Astrocyte of the cerebellum (primary cell): ENCODE measurements around the gene CD55.

Experiments used
- DNase-seq: peaks from one replicate; pipeline ENCODE4 v3.0.0-alpha.2; 2011; ENCODE audit warnings: low read depth
- H3K4me3 ChIP-seq: 2 replicates; pipeline ENCODE4 v1.5.1; 2011; ENCODE audit warnings: mild to moderate bottlenecking, low read depth, low read length, moderate library complexity
- CTCF ChIP-seq: IDR thresholded peaks from 2 replicates; pipeline ENCODE4 v1.5.1; 2012; ENCODE audit warnings: low read length, low read depth, moderate library complexity, mild to moderate bottlenecking; ENCODE audit errors: missing control alignments
- in situ Hi-C: cut with HindIII; loops from 2 replicates; pipeline ENCODE4 v1.10.0; 2017; ENCODE audit warnings: low sequenced_read_pairs

Gene CD55

GRCh38 chr1:207311888-207312603 is 9.4 kb upstream of the CD55 start:
- no peak overlapping the region for H3K4me3 ChIP-seq
- no peak for DNase-seq
- in situ Hi-C loops: no loop called here
- TF ChIP-seq CTCF: no peak

- no peak for DNase-seq
- no peak for TF ChIP-seq CTCF
- H3K4me3 ChIP-seq: no peak overlapping the region
- in situ Hi-C loops: no loop called here
Observed at GRCh38 chr1:207312604-207312920, 8.9 kb upstream of the CD55 start.

- TF ChIP-seq CTCF: no peak
- in situ Hi-C loops: no loop called here
- H3K4me3 ChIP-seq: no peak overlapping the region
- no peak for DNase-seq
Observed at GRCh38 chr1:207313131-207313530, 8.3 kb upstream of the CD55 start.

- no peak for DNase-seq
- no peak for TF ChIP-seq CTCF
- H3K4me3 ChIP-seq: no peak overlapping the region
- in situ Hi-C loops: loop anchor here (5.0 kb wide), 1 partner anchor 97 kb away; no protein-coding TSS in a partner anchor
Observed at GRCh38 chr1:207314816-207315215, 6.7 kb upstream of the CD55 start.

GRCh38 chr1:207315435-207315834 is 6.0 kb upstream of the CD55 start:
- no peak for DNase-seq
- TF ChIP-seq CTCF: no peak
- H3K4me3 ChIP-seq: no peak overlapping the region
- in situ Hi-C loops: loop anchor here (5.0 kb wide), 1 partner anchor 97 kb away; no protein-coding TSS in a partner anchor

GRCh38 chr1:207316141-207316540 is 5.3 kb upstream of the CD55 start:
- DNase-seq: no peak
- in situ Hi-C loops: loop anchor here (5.0 kb wide), 1 partner anchor 96 kb away; no protein-coding TSS in a partner anchor
- TF ChIP-seq CTCF: no peak
- H3K4me3 ChIP-seq: no peak overlapping the region
